GM19395 (cell line): Measurements from ENCODE around the gene KCNJ13.

ENCODE experiments used
- ATAC-seq: cut with Tn5 transposase; IDR thresholded peaks from one replicate; pipeline ENCODE4 v1.9.1; 2021; ENCODE audit warnings: mild to moderate bottlenecking, moderate library complexity; ENCODE audit not compliant: unreplicated experiment

The KCNJ13 gene

GRCh38 chr2:232776435-232776834 lies at the start of gene KCNJ13:
KCNJ13 (minus strand) TSS chr2:232776565; CDS start chr2:232771362, 5,203 bp downstream.
- ATAC-seq = no peak

DNA sequence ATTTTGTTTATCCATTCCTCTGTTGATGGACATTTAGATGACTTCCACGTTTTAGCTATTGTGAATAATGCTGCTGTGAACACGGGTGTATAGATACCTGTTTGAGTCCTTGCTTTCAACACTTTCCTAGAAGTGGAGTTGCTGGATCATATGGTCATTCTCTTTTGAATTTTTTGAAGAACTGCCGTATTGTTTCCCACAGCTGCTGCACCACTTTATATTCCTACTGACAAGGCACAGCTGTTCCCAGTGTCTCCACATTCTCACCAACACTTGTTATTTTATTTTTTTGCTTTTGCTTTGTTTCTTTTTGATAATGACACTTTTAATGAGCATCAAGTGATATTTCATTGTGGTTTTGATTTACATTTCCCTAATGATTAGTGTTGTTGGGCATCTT lies 41.4 kb upstream of the KCNJ13 start:
- no peak for ATAC-seq

GRCh38 chr2:232816657-232817056 lies 40.3 kb upstream of the KCNJ13 start:
- ATAC-seq = no peak

DNA sequence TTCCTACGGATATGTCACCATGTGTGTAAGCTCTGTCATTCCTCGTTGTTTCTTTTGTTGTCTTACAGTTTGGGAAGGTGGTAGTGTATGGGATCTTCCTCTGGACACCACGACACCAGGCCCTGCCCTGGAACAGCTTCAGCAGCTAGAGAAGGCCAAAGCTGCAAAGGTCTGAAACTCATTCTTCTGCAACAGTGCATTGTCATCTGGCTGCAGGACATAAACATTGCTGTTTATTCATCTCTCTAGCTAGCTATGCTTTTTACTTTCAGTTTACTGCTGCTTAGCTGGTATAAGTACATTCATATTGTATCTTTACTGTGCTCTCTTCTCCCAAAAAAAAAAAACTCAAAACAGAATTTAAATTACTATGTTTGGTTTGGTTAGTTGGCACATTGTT lies 39.2 kb upstream of the KCNJ13 start:
- no peak for ATAC-seq

- no peak for ATAC-seq
Observed at GRCh38 chr2:232810444-232810843, 34.1 kb upstream of the KCNJ13 start.

- ATAC-seq = no peak
Observed at GRCh38 chr2:232809349-232810124, 33.2 kb upstream of the KCNJ13 start.

- ATAC-seq = no peak
Observed at GRCh38 chr2:232802091-232802490, 25.7 kb upstream of the KCNJ13 start.

DNA sequence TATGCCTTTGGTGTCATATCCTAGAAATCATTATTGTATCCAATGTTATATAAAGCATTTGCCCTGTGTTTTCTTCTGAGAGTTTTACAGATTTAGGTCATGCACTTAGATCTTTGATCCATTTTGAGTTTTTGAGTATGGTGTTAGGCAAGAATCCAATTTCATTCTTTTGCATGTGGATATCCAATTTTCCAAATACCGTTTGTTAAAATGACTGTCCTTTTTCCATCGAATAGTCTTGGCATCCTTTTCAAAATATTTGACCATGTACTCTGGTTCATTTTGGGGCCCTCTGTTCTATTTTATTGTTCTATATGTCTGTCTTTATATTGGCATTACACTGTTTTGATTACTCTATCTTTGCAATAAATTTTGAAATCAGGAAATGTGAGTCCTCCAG lies 23.8 kb upstream of the KCNJ13 start:
- ATAC-seq = no peak

DNA sequence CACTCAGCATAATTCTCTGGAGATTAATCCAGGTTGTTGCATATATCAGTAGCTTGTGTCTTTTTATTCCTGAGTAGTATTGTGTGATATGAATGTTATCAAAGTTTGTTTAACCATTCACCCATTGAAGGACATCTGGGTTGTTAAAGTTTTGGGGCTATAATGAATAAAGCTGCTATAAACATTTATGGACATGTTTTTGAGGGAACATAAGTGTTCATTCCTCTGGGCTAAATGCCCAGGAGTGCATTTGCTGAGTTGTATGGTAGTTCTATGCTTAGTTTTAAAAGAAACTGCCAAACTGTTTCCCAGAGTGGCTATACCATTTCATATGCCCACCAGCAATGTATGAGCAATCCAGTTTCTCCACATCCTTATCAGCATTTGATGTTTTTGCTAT lies 21.8 kb upstream of the KCNJ13 start:
- ATAC-seq = no peak

GRCh38 chr2:232795920-232796319 lies 19.6 kb upstream of the KCNJ13 start:
- no peak for ATAC-seq

- ATAC-seq = no peak
Observed at GRCh38 chr2:232794981-232795380, 18.6 kb upstream of the KCNJ13 start.

DNA sequence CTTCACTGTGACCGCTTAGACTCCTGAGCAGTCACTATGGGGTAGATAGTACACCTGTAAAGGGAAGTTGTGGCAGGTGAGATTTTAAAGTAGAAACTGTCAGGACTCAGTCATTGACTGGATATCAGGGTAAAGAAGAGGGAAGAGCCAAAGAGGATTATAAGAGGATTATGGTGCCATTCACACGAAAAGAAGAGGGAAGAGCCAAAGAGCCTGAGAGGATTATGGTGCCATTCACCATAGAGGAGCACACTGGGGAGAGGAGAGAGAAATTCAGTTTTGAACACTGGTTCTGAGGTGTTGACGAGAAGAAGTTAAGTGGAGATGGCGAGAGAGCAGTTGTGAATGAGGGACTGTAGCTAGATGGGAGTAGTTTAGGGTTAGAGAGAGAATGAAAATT lies 16.9 kb upstream of the KCNJ13 start:
- ATAC-seq = no peak

DNA sequence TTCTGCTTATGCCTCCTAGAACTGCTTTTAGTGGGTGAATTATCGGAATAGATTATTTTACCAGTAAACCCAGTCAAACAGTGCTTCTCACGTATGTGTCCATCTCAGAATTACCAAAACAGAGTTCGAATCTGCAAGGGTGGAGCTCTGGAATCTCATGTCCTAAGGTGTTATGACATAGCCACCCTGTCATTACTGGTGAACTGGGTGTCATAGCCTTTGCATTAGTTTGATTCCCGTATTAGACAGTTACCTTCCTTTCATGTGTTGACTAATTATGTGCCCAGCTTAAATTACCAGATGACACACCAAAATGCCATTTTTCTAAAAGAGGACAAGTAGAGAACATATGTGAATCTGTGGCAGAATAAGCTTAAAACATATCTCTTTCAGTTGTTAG lies 15.2 kb upstream of the KCNJ13 start:
- no peak for ATAC-seq

DNA sequence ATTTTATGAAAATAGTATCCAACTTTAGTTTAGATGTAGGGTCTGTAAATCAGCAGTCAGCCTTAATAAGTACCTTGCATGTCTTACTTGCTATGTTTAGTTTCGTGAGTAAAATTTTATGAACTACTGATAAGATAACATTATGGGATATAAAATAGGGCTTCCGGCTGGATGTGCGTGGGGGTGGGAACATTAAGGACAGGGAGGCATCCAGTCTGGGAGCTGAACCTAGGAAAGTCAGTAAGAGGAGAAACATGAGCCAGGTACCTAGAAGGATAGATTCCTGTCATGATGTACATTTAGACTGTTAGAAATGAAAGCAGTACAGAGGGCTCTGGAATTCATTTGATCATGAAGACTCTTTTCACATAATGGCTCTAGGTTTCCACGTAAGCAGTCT lies 12.7 kb upstream of the KCNJ13 start:
- ATAC-seq = no peak

DNA sequence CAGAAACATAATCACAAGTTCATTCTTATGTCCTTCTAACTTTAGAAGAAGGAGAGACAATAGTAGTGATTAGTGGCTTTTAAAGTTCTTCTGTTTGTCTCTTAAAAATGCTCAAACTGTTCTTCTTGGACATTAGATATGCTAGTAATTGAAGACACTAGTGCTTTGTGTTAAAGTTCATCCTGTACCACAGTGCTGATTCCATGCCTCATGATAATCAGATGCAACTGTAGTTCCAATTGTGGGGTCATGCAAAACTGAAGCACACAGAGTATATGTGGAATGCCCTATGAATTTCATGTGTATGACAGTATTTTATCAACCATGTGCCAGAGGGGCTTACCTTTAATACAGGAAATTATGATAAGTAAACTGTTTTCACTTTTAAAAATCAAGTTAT lies 11.4 kb upstream of the KCNJ13 start:
- ATAC-seq = no peak

- ATAC-seq = no peak
Observed at GRCh38 chr2:232783278-232783677, 6.9 kb upstream of the KCNJ13 start.

DNA sequence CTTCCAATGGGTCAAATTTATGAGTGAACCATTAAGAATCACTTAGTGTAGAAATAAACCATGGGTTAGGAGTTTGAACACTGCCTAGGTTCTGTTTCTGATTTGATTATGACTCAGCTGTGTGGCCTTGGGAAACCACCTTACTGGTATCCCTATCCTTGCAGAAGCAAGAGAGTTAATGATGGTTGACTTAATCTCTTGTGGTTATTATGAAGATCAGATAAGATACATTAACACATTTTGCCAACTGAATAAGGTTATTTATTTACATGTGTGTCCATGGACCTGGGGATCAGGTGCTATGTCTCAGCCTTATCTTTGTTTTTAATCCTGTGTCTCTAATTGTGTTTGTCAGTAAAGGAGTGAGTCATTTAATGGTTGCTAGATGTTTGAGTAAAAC lies 5.4 kb upstream of the KCNJ13 start:
- ATAC-seq = peak; percentile 98

- ATAC-seq = no peak
Observed at GRCh38 chr2:232779934-232780333, 3.6 kb upstream of the KCNJ13 start.

DNA sequence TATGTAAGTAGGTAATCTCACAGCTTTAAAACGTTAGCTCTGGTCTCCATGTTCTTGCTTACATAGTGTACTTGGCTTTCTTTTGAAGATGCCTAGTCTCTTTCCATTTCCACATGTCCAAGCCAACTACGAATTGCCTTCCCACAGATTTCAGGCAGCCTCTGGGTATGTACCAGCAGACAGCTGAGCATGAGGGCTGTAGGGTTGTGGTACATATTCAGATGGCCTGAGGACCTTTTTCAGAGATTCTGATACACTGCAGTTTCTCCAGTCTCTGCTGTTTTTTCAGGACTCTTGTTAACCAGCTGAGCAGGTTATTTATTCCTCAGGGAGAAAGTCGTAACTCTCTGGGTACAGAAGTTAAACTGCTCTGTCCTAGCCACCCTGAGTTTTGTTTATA lies 3.1 kb upstream of the KCNJ13 start:
- no peak for ATAC-seq

DNA sequence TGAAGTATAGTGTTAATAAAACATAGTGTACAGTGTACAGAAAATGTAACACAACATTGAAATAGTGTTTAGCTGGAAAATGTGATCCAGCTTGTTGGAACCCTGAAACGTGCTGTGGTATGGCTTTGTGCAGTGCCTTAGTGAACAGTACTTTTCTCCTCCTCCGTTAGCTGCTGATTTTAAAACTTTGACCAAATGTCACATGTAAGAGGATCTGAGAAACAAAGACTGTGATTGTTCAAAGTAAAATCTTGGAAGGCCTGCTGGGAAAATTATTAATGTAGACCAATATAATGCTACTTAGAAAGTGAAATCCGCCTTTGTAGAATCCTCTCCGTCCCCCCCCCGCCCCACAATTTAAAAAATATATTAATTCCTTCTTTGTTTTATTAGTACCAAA lies 911 bp upstream of the KCNJ13 start:
- no peak for ATAC-seq

DNA sequence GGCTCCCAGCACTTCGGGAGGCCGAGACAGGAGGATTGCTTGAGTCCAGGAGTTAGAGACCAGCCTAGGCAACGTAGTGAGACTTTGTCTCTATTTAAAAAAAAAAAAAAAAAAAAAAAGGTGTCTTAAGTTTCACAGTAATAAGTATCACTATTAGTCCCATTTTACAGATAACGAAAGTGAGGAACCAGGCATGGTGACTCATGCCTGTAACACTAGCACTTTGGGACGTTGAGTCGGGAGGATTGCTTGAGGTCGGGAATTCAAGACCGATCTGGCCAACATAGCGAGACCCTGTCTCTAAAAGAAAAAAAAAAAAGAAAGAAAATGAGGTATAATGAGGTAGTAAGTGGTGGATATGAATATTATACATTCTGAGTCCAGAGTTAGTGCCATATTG lies 2.5 kb downstream of the KCNJ13 start:
- no peak for ATAC-seq

- peak; percentile 92 for ATAC-seq
Observed at GRCh38 chr2:232772531-232772930, 3.8 kb downstream of the KCNJ13 start.

DNA sequence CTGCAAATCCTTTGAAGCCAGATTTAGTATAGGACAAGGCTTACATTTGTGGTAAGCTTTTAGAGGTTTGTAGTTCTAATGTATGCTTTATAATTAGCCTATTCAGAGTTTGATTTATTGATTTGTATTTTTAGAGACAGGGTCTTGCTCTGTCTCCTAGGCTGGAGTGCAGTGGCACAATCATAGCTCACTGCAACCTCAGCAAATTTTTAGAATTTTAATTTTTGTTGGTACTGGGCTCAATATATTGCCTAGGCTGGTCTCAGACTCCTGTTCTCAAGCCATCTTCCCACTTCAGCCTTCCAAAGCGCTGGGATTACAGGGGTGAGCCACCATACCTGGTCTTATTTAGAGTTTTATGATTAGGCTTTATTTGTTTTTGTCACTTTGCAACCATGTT lies 4.5 kb downstream of the KCNJ13 start:
- no peak for ATAC-seq
